GM18870 (cell line): ENCODE results near the gene XRCC4.

Source experiments
- ATAC-seq: cut with Tn5 transposase; IDR thresholded peaks from one replicate; pipeline ENCODE4 v1.9.1; 2021; ENCODE audit warnings: moderate library complexity; ENCODE audit not compliant: unreplicated experiment

Gene XRCC4

DNA sequence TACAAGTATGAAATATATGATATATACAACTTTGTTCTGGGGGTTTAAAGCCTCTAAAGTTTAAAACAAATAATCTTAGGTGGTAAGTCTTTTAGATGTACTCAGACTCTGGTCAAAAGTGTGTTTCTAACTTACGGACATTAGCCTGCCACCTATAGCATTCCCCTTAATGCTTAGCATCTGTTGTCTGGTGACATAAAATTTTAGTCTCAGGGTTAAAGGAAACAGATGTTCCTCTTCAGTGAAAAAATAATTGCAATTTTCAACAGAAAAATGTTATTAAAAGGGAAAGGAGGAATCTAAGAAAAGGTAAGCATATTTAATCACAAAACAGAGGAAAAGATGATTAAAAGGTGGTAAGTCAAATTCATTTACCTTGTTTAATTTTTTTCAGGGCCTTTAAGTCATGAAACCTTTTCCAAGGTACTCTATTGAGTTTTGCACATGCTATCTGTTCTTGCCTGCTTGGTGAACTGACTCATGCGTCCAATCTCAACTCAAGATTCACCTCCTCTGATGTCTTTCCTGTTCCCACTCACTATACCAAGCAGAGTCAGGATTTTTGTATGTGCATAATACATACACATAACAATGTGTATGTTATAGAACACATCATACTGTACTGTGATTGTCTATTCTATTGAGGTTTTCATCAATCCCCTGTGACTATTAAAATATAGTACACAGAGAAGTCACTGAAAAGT, 8.1 kb upstream of the XRCC4 start:
- no peak for ATAC-seq

DNA sequence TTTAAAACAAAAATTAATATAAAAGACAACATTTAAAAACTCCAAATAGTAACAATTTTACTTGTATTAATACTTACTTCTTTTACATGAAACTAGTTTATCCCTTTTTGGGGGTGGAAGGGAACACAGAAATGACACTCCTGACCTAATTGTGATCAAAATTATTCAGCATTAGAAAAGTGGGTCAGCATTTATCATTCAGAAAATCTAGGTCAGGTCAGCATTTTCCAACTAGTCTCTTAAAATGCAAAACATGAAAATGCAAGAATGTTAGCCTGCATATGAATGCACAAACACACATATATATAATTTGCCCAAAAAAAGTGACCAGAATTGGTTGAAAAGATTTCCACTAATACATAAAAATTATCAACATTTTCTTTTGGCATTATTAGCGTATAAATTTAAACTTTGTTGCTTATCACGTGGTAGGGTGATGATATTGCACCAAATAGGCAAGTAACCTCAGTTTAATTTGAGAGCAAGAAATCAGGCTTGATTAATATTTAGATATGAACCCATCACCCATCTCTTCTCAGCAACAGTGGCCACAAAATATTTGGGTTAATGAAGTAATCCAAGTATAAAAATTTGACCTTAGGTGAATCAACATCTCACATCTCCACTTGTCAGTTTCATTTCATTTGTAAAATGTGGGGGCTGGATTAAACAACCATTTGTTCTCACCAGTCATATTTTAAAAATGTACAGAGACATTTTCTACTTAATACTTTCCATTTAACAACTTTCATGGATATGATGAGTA, 5.9 kb upstream of the XRCC4 start:
- no peak for ATAC-seq

DNA sequence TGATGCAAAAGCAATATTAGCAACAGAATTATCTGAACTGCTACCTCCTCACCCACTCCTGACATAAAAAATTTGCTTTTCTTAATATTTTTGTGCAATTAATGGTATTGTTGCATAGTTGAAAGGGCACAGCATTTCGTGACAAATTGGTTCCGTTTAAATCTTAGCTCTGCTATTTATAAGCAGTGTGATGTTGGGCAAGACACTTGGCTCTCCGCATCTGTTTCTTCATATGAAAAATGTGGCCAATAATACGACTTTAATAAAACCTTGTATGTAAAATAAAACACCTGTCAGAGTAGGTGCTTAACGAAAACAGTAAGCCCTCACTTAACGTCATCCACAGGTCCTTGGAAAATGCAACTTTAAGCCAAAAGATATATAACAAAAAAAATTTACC, 4.4 kb upstream of the XRCC4 start:
- no peak for ATAC-seq

DNA sequence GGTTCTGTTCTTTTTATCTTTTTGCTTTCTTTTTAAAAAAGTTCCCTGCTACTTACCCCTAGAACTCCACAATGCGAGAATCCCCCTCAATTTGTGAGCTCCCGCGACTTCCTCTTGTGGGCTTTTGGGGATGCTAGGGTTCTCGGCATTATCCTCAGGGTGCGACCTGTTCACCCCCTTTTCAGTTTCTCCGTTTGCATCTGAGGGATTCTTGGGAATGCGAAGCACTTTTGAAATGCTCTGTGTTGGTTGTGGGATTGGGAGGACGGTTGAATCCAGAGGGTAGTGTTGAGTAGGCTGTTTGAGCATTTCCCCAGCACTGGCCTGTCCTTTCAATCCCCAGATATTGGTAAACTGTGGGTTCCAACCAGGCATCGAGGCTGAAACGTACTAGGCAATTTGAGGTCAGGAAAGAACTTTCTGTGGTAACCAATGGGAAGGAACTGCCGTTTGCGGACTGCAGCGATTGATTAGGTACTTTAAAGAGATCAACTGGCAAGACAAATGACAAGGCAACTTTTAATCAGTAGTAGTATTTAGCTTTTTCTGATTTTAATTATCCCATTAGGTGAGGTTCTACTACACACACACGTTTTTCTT, 415 bp downstream of the XRCC4 start:
- peak; percentile 0 for ATAC-seq

DNA sequence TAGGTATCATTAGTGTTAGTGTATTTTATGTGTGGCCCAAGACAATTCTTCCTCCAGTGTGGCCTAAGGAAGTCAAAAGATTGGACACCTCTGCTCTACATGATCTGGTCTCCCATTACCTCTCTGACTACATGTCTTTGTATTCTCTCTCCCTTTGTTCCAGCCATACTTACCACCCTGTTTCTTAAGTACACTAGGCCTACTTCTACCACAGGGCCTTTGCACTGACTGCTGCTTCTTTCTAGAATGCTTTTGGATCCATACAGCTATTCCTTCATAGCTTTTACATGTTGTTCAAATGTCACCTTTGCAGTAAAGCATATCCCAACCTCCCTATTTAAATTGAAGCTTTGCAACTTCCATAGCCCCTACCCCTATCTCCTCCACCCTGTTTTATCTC, 5.4 kb downstream of the XRCC4 start:
- no peak for ATAC-seq

DNA sequence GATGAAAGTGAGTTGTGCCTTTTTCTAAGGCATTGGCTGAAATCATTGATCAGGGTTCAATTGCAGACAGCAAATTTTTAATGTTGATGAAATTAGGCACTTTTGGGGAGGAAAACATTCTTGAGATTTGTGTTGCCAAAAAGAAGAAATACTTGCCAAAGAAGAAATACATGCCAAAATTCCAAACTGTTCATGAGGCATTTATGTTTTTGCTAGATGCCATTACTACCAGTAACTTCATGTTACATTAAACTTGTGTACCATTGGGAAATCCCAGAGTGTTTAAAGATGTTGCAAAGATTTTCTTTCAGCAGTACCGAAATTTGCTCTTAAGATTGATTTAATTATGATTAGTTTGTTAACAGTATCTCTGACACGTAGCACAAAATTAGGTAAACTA, 7.0 kb downstream of the XRCC4 start:
- no peak for ATAC-seq

DNA sequence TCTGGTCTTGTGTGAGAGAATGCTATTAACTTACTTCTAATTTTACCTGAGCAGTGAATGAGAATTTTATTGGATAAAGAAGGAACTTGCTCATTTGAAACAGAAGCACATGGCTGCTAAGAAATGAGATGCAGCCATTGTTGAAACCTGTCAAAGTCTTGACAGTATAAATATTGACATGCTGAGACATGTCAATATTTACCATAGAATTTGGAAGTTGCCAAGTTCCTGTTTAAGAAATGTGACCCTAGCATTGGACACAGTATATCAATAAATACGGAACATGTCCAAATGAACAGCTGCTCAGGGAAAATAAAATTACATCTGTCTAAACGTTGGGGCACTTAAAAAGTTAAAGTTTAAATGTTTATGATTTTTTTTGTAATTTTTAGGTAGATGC, 7.8 kb downstream of the XRCC4 start:
- no peak for ATAC-seq

DNA sequence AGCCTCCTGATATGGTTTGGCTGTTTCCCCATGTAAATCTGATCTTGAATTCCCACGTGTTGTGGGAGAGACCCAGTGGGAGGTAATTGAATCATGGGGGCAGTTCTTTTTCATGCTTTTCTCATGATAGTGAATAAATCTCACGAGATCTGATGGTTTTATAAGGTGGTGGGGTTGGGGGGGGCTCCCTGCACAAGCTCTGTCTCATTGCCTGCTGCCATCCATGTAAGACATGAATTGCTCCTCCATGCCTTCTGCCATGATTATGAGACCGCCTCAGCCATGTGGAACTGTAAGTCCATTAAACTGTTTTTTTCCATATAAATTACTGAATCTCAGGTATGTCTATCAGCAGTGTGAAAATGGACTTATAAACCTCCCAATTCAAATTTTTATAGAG, 12.8 kb downstream of the XRCC4 start:
- ATAC-seq: no peak

DNA sequence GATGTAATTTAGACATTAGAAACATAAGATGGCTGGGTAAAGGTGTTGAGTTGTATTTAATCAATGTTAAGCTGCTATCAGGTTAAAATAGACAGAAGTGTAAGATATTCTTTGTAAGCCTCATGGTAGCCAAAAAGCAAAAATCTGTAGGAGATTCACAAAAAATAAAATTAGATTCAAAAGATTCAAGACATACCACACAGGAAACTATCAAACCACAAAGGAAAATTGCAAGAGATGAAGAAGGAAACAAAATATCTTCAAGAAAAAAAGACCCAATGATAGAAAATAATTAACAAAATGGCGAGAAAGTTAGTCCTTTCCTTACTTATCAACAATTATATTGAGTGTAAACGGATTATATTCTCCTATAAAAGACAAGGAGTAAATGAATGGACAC, 15.3 kb downstream of the XRCC4 start:
- ATAC-seq: no peak

DNA sequence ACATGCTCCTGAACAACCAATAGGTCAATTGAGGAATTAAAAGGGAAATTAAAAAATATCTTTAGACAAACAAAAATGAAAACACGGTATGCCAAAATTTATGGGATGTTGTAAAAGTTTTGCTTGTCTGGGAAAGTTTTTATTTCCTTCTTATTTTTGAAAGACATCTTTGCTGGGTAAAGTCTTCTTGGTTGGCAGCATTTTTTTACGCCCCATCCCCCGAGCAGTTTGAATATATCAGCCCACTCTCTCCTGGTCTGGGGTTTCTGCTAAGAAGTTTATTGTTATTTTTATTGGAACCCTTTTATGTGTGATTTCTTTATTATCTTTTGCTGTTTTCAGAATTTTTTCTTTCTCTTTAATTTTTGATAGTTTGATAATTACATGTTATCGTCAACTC, 16.3 kb downstream of the XRCC4 start:
- ATAC-seq: no peak

DNA sequence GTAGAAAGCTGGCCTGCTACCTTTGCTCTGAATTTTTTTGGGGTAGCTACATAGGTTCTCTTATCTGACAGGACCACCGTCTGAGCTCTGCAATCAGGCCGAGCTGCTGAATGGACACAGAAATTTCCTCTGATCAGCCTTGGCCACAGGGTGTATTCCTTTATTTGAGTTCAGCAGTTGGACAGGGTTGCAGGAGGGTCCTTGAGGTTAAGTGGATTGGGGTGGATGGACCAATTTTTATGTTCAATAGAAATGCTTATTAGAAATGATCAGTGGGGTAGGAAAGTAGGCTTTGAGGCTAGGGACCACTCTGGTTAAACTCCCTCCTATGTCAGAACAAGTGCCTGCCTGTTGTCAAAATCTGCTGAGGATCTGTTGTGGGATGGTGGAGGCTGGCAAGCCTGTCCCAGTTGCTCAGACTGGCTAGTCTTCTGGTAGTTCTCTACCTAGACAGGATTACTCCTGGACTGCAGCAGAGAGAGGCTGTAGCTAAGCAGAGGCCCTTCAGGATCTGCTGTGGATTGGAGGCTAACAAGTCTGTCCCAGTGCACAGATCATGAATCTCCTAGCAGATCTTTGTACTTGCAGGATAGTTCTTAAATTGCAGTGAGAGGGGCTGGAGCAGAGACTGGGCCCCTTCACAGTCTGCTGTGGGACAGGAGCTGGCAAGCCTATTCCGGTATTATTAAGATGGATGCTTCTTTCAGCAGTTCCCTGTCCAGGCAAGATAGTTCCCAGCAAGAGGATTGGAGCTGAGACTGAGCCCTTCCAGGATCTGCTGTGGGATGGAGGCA, 18.0 kb downstream of the XRCC4 start:
- ATAC-seq: no peak

DNA sequence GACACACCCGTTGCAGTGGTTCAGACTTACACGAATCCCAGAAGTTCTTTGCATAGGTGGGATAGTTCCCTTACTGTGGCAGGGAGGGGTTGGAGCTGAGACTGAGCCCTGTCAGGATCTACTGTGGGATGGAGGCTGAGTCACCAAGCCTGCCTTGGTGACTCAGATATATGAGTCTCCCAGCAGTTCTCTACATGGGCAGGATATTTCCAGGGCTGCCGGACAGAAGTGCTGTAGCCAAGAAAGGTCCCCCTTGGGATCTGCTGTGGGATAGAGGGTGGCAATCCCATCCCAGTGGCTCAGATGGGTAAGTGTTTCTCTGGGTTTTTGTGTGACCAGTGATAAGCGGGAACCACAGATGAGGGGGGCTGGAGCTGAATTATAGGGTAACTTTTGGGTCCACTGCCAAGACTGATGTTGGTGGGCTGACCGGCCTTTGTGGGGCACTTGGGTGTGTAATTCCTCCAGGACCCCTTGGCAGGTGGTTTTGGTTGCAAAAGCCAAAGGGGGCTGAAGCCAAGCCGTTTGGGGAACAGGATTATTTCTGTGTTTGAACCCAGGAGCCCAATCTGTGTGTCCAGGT, 18.7 kb downstream of the XRCC4 start:
- no peak for ATAC-seq

DNA sequence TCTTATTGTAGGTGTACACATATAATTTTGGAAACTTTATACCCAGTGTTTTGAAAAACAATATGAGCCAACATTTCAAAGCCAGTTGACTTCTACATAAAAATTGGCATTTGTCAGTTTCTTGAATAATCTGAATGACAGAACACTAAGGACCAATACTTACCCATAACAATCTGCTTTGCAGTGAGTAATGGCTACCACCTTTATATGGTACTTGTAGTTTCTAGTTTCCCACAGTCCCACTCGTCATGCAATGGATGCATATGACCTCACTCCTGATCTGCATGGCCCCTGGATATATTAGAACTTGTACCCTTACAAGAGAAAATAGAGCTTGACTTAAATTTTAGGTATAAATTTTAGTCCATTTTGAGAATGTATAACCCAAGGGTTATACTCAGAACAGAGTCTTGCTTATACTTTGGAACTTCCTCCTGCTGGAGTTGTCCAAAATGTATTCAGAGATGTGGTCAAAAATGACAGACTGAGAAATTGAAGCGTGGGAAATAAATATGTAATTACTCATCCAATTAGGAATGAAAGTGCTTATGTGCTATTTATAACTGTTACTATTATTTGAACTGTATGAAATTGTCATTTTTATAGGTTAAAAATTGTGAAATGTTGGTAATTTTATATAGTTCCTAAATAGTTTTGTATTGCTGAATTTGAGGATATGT, 19.5 kb downstream of the XRCC4 start:
- no peak for ATAC-seq

DNA sequence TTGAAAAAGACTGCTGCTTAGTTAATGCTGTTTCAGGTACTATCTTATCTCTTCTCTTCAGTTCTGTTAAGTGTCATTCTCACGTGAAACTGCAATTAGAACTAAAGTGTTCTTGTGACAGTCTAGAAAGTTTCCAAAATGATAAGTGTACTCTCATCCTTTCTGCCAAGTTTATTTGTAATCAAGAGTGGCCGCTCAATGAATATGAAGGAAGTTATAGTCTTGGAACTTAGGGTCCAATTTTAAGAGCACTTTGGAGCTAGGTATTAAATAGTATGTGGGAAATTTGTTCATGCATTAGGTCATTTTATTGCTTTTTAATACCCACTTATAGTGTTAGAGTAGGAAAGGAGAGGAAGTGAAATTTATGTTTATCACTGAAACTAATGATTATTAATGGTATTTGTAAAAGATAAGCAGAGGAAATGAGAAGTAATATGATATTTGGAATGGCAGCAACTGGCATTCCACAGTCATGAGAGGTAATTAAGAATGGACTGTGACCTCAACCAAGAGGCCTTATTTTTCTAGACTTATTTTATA, 20.4 kb downstream of the XRCC4 start:
- no peak for ATAC-seq

DNA sequence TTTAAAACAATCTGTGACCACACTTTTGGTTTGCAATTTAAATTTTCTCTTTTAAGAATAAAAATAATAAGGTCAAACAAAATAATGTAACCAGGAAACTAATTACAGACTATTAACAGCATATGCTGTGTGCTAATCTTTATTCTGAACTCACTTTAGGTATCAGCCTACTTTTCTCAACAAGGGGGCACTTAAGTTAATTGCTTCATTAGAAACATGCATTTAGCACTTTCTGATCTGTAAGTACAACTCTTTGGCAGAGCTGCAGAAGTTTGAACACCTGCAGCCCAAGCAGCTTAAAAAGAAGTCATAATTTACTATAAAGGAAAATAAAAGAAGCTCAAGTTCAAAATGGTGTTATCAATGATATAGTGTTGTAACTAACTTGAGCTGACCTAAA, 21.7 kb downstream of the XRCC4 start:
- ATAC-seq: no peak

DNA sequence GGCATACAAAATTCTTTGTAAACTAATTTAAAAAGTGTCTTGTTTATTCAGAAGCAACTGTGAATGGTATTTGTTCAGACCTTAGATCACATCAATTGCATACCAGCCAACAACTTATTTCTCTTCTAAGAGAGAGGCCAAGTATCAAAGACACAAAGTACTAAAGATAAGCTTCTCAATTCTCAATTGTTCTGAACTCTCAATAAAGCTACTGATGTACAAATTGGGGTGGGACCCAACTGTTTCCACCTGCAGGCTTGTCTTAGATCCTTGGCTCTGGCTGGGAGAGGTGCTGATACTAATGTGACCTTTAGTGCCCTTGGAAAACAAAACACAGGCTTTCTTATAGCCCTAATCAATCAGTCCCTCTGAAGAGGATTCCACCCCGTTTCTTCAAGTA, 22.1 kb downstream of the XRCC4 start:
- no peak for ATAC-seq

DNA sequence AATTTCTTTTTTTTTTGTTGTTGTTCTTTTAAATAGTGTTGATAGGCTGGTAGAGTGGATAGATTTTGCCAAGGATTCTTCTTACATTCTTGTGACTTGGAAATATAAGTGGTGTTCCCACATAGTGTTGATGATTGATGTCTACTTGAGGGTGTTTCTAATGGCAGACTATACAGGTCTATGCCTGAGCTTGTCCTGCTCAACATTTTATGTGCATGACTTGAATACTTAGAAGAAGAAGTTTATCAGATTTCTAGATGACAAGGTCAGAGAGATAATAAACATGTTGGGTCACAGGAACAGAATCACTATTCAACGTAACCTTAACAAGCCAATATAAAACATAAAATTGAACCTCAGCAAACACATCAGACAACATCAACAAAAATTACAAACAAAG, 24.2 kb downstream of the XRCC4 start:
- ATAC-seq: no peak

DNA sequence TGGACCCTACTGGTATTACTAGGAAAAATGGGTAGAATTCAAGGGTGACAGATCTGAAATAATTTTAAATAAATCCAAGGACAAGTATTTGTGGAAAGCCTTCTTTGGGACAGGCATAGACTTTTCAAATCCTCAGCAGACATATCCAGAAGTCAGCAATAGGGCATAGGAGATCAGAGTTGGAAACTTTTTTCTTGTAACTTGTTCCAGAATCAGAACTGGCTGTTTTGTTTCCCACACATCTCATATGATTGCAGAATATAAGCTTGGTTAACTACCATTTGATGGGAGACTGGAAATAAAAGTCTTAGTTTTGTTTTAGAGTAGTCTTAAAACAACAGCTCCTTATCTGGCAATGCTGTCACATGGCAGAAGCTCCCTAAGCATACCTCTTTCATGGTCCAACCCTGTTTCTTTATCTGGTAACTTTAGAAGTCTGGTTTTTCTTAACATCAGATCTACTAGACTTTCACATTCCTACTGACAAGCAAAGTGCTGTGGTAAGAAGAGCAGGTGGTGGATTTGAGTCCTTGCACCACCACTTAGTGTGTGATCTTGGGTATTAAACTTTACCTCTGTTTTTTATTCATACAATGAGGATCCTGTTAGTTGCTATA, 25.1 kb downstream of the XRCC4 start:
- no peak for ATAC-seq

DNA sequence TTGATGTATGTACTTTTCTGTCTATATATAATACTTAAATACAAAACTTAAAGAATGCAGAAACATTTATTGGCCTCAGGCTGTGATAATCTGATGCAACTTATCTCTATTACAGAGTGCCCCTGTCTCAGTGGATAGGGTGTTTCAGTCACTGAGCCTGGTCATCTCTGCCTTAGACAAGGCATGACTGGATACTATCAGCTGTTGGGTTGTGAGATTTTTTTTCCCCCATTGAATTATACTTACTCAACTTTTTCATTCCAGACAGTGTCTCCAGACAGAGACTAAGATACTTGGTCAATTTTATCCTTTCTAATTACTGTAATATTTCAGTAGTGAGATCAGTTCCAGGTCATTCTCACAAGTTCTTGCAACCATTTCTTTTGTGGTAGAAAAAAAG, 26.7 kb downstream of the XRCC4 start:
- ATAC-seq: no peak
